HG02943 (cell line): Measurements from ENCODE around the gene TRIM62.
"Not testable (repeated sequence)": the region's sequence is repeated elsewhere in the genome, so short reads cannot be mapped to it uniquely, and the experiment has no call there.

Experiments
- ATAC-seq: cut with Tn5 transposase; IDR thresholded peaks from one replicate; pipeline ENCODE4 v1.9.1; 2021; ENCODE audit warnings: mild to moderate bottlenecking, low read depth, moderate library complexity; ENCODE audit not compliant: unreplicated experiment

TRIM62 gene

DNA sequence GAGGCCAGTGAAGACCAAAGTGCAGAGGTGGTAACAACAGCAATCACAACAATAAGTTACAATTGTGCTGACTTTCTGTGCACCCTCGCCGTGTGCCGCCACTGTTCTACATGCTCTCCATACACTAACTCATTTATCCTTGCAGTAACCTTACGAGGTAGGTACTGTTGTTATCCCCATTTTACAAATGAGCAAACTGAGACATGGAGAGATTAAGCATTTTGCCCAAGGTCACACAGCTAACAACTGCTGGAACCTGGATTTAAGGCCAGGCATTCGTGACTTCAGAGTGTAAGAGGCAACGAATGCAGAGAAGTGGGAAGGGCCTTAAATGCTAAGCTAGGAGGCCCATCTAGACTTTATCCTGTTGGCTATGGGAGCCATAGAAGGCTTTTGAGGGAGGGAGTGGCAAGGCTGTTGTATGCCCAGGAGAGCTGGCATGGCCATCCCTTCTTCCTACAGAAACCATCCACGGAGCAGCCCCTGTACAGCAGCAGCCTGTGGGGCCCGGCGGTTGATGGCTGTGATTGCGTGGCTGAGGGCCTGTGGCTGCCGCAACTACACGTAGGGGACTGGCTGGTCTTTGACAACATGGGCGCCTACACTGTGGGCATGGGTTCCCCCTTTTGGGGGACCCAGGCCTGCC lies 64.3 kb downstream of the TRIM62 start:
- no peak for ATAC-seq

DNA sequence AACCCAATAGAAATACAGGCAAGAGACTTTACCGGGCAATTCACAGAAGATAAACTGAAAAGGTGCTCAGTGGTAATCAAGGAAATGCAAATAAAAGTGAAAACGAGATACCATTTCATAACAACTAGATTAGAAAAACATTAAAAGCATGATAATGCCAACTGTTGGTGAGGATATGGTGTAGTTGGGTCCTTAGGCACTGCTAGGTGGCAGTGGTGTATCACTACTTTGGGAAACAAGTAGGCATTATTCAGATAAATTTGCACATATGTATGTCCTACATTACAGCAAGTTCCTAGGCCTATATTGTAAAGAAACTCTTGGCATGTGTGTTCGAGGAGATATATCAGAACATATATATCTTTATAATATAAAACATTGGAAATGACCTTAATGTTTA lies 69.9 kb downstream of the TRIM62 start:
- ATAC-seq = no peak

DNA sequence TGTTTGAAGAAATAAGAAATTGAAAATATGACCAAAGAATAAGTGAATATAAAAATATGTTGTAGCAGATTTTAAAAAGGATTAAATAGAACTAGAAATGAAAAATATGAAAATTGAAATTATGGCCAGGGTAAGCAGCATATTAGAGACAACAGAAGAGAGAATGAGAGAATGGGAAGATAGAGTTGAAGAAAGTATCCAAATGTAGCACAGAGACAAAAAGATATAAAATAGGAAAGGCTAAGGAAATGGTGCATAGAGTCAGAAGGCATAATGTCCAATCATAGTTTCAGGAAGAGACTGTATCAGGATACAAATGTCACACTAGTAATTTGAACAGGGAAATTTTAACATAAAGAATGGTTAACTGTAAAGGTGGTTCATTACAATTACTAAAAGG lies 71.4 kb downstream of the TRIM62 start:
- ATAC-seq = no peak

DNA sequence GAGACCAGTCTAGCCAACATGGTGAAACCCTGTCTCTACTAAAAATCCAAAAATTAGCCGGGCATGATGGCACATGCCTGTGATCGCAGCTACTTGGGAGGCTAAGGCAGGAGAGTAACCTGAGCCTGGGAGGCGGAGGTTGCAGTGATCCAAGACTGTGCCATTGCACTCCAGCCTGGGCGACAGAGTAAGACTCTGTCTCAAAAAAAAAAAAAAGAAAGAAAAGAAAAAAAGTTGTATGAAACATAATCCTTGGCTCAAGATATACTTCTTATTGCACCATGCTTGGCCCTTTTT lies 81.8 kb downstream of the TRIM62 start:
- not testable (repeated sequence) for ATAC-seq

GRCh38 chr1:33099290-33100118 lies 82.3 kb downstream of the TRIM62 start:
- ATAC-seq = peak; percentile 71

DNA sequence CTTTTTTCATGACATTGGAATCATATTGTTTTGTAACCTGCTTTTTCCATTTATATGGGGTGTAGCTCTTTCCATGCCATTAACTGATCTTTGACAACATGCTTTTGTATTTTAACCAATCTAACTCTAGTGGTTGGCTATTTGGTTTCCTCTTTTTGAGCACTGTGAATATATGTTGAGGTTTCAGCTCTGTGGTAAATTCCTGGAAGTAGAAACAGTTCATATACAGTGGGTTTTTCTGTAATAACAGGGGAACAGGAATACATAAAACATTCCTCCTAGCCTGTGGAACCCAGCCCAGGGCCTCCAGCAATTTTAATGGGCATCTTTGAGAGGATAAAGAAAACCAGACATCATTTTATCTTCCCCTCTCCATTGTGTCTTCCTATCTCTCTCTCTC lies 83.5 kb downstream of the TRIM62 start:
- ATAC-seq = no peak

- no peak for ATAC-seq
Observed at GRCh38 chr1:33097762-33098161, 84.1 kb downstream of the TRIM62 start.

- ATAC-seq = no peak
Observed at GRCh38 chr1:33097137-33097611, 84.7 kb downstream of the TRIM62 start.

DNA sequence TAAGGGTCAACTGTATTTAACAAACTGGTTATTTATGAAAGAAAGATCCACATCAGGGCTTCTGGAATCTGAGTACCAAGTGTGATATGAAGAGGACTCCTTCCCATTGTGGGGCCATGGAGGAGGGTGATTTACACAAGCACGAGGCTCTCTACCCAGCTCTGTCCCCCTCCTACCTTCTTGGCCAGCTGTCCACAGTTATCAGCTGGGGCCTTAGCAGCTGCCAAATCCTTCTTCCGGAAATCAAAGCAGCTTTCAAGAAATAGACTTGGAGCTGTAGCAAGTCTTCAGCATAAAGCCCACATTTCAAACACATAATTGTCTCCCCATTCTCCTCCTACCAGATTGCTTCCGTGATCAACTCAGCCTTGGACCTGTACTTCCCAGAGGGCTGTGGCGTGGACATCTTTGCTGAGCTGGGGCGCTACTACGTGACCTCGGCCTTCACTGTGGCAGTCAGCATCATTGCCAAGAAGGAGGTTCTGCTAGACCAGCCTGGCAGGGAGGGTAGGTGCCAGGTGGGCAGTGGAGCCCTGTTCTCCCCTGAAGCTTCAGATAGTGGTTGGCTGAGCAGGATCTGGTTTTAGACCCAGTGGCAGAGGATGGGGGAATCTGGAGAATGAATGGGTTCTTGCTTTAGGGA lies 85.4 kb downstream of the TRIM62 start:
- no peak for ATAC-seq
